Activated CD4-positive, alpha-beta memory T cell treated with anti-CD3 and anti-CD28 coated beads for 36 hours (primary cell): ENCODE measurements around the gene COTL1. TPM values are rescaled to one million over a fixed set of nuclear protein-coding genes. Genes with fewer than 3 reads are reported as not detected.
"Not testable (repeated sequence)": the region's sequence is repeated elsewhere in the genome, so short reads cannot be mapped to it uniquely, and the experiment has no call there.

Experiments used
- CTCF ChIA-PET: fragments of 350-600 bp; sonication (Branson Sonifier 250); formaldehyde crosslinking; loops from one replicate; lab custom pipeline; 2021; ENCODE audit warnings: antibody characterized with exemption, inconsistent platforms; lab: Charles Lee
- POLR2A ChIA-PET: fragments of 350-600 bp; sonication (Branson Sonifier 250); formaldehyde crosslinking; loops from one replicate; lab custom pipeline; 2021; ENCODE audit warnings: antibody characterized with exemption; lab: Charles Lee
- DNase-seq: peaks from one replicate; pipeline ENCODE4 v3.0.0-alpha.2; 2020
- H3K27ac Mint-ChIP-seq: one replicate; pipeline ENCODE4 v1.8.0; 2021; ENCODE audit warnings: mixed read lengths
- H3K27me3 Mint-ChIP-seq: one replicate; pipeline ENCODE4 v1.8.0; 2021; ENCODE audit warnings: mixed read lengths
- H3K36me3 Mint-ChIP-seq: one replicate; pipeline ENCODE4 v1.8.0; 2021; ENCODE audit warnings: mixed read lengths
- H3K4me1 Mint-ChIP-seq: one replicate; pipeline ENCODE4 v1.8.0; 2021; ENCODE audit warnings: low read depth, mixed read lengths
- H3K4me3 Mint-ChIP-seq: one replicate; pipeline ENCODE4 v1.8.0; 2021; ENCODE audit warnings: mild to moderate bottlenecking, mixed read lengths
- H3K9me3 Mint-ChIP-seq: one replicate; pipeline ENCODE4 v1.8.0; 2021; ENCODE audit warnings: mixed read lengths
- intact Hi-C: fragments of 100-400 bp; cut with micrococcal nuclease; formaldehyde crosslinking; loops from one replicate; pipeline ENCODE4 v1.15.1; 2023
- total RNA-seq, 2 experiments: library from RNA; stranded (reverse); gene quantifications; one replicate each; pipeline ENCODE4 v1.2.3, GENCODE V29; 2021

Gene COTL1
- total RNA-seq, 2 experiments from 2014 or later = 358 to 364 TPM

- H3K9me3 Mint-ChIP-seq = no peaks in the 10 kb centered on the region
- no peak overlapping the region for H3K27ac Mint-ChIP-seq
- H3K36me3 Mint-ChIP-seq = no peaks in the 10 kb centered on the region
- intact Hi-C loops = no loop called here
- no peaks in the 10 kb centered on the region for H3K27me3 Mint-ChIP-seq
- no peak for DNase-seq
- POLR2A ChIA-PET = no interaction called here
- CTCF ChIA-PET = interaction anchor here (1.2 to 1.4 kb wide), 2 partner anchors 10 to 14 kb away, joined by 4 read pairs; no protein-coding TSS in a partner anchor
- H3K4me1 Mint-ChIP-seq = peaks cover 36% of the 10 kb centered on the region
- no peak overlapping the region for H3K4me3 Mint-ChIP-seq
Measured at GRCh38 chr16:84521497-84521770, 96.4 kb downstream of the COTL1 start.

- no peak for DNase-seq
- H3K4me1 Mint-ChIP-seq = peaks cover 40% of the 10 kb centered on the region
- ChIA-PET POLR2A (no interaction called here), CTCF (interaction anchor here (0.6 to 1.4 kb wide), 3 partner anchors 10 to 94 kb away, joined by 4 read pairs; no protein-coding TSS in a partner anchor)
- no peaks in the 10 kb centered on the region for H3K27me3 Mint-ChIP-seq
- no peaks in the 10 kb centered on the region for H3K36me3 Mint-ChIP-seq
- H3K27ac Mint-ChIP-seq = no peak overlapping the region
- intact Hi-C loops = no loop called here
- H3K4me3 Mint-ChIP-seq = no peak overlapping the region
- H3K9me3 Mint-ChIP-seq = no peaks in the 10 kb centered on the region
Measured at GRCh38 chr16:84520725-84521496, 97.0 kb downstream of the COTL1 start.

GRCh38 chr16:84519855-84520254 lies 98.0 kb downstream of the COTL1 start:
- no peak overlapping the region for H3K27ac Mint-ChIP-seq
- DNase-seq = no peak
- H3K4me3 Mint-ChIP-seq = no peak overlapping the region
- no peaks in the 10 kb centered on the region for H3K9me3 Mint-ChIP-seq
- ChIA-PET POLR2A (interaction anchor here (0.9 to 2.2 kb wide), 4 partner anchors 13 to 39 kb away, joined by 3 to 5 read pairs (median 4); no protein-coding TSS in a partner anchor), CTCF (interaction anchor here (1.0 to 1.2 kb wide), 3 partner anchors 9 to 103 kb away, joined by 3 to 7 read pairs (median 4); no protein-coding TSS in a partner anchor)
- intact Hi-C loops = loop anchor here (10.0 kb wide), 1 partner anchor 505 kb away; the partner anchor contains the start of gene KIAA0513
- no peaks in the 10 kb centered on the region for H3K27me3 Mint-ChIP-seq
- no peaks in the 10 kb centered on the region for H3K36me3 Mint-ChIP-seq
- H3K4me1 Mint-ChIP-seq = peaks cover 48% of the 10 kb centered on the region

- H3K36me3 Mint-ChIP-seq = no peaks in the 10 kb centered on the region
- no peak overlapping the region for H3K4me3 Mint-ChIP-seq
- DNase-seq = peak; percentile 82
- H3K4me1 Mint-ChIP-seq = peaks cover 57% of the 10 kb centered on the region
- POLR2A ChIA-PET = interaction anchor here (0.9 to 2.2 kb wide), 4 partner anchors 14 to 40 kb away, joined by 3 to 5 read pairs (median 4); no protein-coding TSS in a partner anchor
- no peaks in the 10 kb centered on the region for H3K9me3 Mint-ChIP-seq
- CTCF ChIA-PET = interaction anchor here (0.6 to 1.5 kb wide), 10 partner anchors 8 to 412 kb away, joined by 3 to 7 read pairs (median 3); no protein-coding TSS in a partner anchor
- H3K27me3 Mint-ChIP-seq = no peaks in the 10 kb centered on the region
- peak overlapping the region; percentile 65 for H3K27ac Mint-ChIP-seq
- intact Hi-C loops = loop anchor here (10.0 kb wide), 1 partner anchor 506 kb away; the partner anchor contains the start of gene KIAA0513
Measured at GRCh38 chr16:84518804-84519341, 99.0 kb downstream of the COTL1 start.

- H3K27me3 Mint-ChIP-seq, H3K4me3 Mint-ChIP-seq, H3K36me3 Mint-ChIP-seq, H3K9me3 Mint-ChIP-seq, DNase-seq: not testable (repeated sequence)
- POLR2A ChIA-PET = interaction anchor here (0.6 to 2.2 kb wide), 4 partner anchors 14 to 34 kb away, joined by 4 to 6 read pairs (median 4); no protein-coding TSS in a partner anchor
- CTCF ChIA-PET = interaction anchor here (0.6 to 1.5 kb wide), 6 partner anchors 10 to 413 kb away, joined by 3 to 5 read pairs (median 3); no protein-coding TSS in a partner anchor
- Mint-ChIP-seq H3K4me1 (peaks cover 64% of the 10 kb centered on the region), H3K27ac (peak overlapping the region; percentile 65)
- intact Hi-C loops = loop anchor here (10.0 kb wide), 1 partner anchor 507 kb away; the partner anchor contains the start of gene KIAA0513
Measured at GRCh38 chr16:84518220-84518619, 99.7 kb downstream of the COTL1 start.

- H3K27ac Mint-ChIP-seq = no peak overlapping the region
- peaks cover 69% of the 10 kb centered on the region for H3K4me1 Mint-ChIP-seq
- no peak overlapping the region for H3K4me3 Mint-ChIP-seq
- POLR2A ChIA-PET = interaction anchor here (0.6 kb wide), 1 partner anchor 31 kb away, joined by 3 read pairs; no protein-coding TSS in a partner anchor
- intact Hi-C loops = loop anchor here (10.0 kb wide), 1 partner anchor 507 kb away; the partner anchor contains the start of gene KIAA0513
- no peaks in the 10 kb centered on the region for H3K27me3 Mint-ChIP-seq
- no peak for DNase-seq
- CTCF ChIA-PET = interaction anchor here (0.6 to 1.0 kb wide), 3 partner anchors 23 to 105 kb away, joined by 3 to 4 read pairs (median 4); no protein-coding TSS in a partner anchor
- H3K36me3 Mint-ChIP-seq = no peaks in the 10 kb centered on the region
- H3K9me3 Mint-ChIP-seq = no peaks in the 10 kb centered on the region
Measured at GRCh38 chr16:84517366-84517765, 100.5 kb downstream of the COTL1 start.

Other genes starting within 250 kb of the COTL1 start
- not detected for gene ATP2C2, start 249.5 kb downstream of the COTL1 start, total RNA-seq
- gene MEAK7, start 113.4 kb downstream of the COTL1 start, total RNA-seq = 10 to 100 TPM; 12.9 to 13.6 TPM
- 10 to 100 TPM; 56.1 to 56.8 TPM for gene KLHL36, start 30.4 kb upstream of the COTL1 start, total RNA-seq
- 100 to 1,000 TPM; 105 to 108 TPM for gene USP10, start 81.9 kb upstream of the COTL1 start, total RNA-seq
- gene CRISPLD2, start 201.9 kb upstream of the COTL1 start, total RNA-seq = under 1 TPM; 0.19 to 0.41 TPM